ENCODE data around the gene AQP3.
"Not testable (repeated sequence)": the region's sequence is repeated elsewhere in the genome, so short reads cannot be mapped to it uniquely, and the experiment has no call there.

Gene AQP3

GRCh38 chr9:33442125-33442524 is 5.3 kb downstream of the AQP3 start:
- DNase-seq (ENCODE audit: low spot score), result no peak

GRCh38 chr9:33440609-33441008 is 6.8 kb downstream of the AQP3 start:
- DNase-seq (ENCODE audit: low spot score), result no peak

- no peak for DNase-seq (ENCODE audit: low spot score)
These were observed 7.2 kb downstream of the AQP3 start for GRCh38 chr9:33440204-33440603.

GRCh38 chr9:33439731-33440130 is 7.7 kb downstream of the AQP3 start:
- no peak for DNase-seq (ENCODE audit: low spot score)

- no peak for DNase-seq (ENCODE audit: low spot score)
These were observed 8.3 kb downstream of the AQP3 start for GRCh38 chr9:33438926-33439680.

GRCh38 chr9:33437898-33438297 is 9.5 kb downstream of the AQP3 start:
- DNase-seq (ENCODE audit: low spot score), result no peak

GRCh38 chr9:33437205-33437604 is 10.2 kb downstream of the AQP3 start:
- DNase-seq (ENCODE audit: low spot score), result no peak

- DNase-seq (ENCODE audit: low spot score), result no peak
These were observed 10.9 kb downstream of the AQP3 start for GRCh38 chr9:33436445-33436844.

GRCh38 chr9:33435821-33436277 is 11.5 kb downstream of the AQP3 start:
- no peak for DNase-seq (ENCODE audit: low spot score)

- DNase-seq (ENCODE audit: low spot score), result no peak
These were observed 12.9 kb downstream of the AQP3 start for GRCh38 chr9:33434317-33435105.

GRCh38 chr9:33433871-33434270 is 13.5 kb downstream of the AQP3 start:
- DNase-seq (ENCODE audit: low spot score), result no peak

- DNase-seq (ENCODE audit: low spot score), result peak; percentile 9
These were observed 16.0 kb downstream of the AQP3 start for GRCh38 chr9:33431420-33431819.

- DNase-seq (ENCODE audit: low spot score), result peak; percentile 14
These were observed 16.5 kb downstream of the AQP3 start for GRCh38 chr9:33430942-33431341.

GRCh38 chr9:33429256-33429985 is 18.0 kb downstream of the AQP3 start:
- no peak for DNase-seq (ENCODE audit: low spot score)

- no peak for DNase-seq (ENCODE audit: low spot score)
These were observed 20.5 kb downstream of the AQP3 start for GRCh38 chr9:33426843-33427293.

GRCh38 chr9:33425128-33425533 is 22.3 kb downstream of the AQP3 start:
- DNase-seq (ENCODE audit: low spot score), result no peak

- DNase-seq (ENCODE audit: low spot score), result not testable (repeated sequence)
These were observed 22.9 kb downstream of the AQP3 start for GRCh38 chr9:33424492-33424891.

- DNase-seq (ENCODE audit: low spot score), result not testable (repeated sequence)
These were observed 23.4 kb downstream of the AQP3 start for GRCh38 chr9:33424043-33424442.

- no peak for DNase-seq (ENCODE audit: low spot score)
These were observed 27.6 kb downstream of the AQP3 start for GRCh38 chr9:33419708-33420303.

- no peak for DNase-seq (ENCODE audit: low spot score)
These were observed 29.3 kb downstream of the AQP3 start for GRCh38 chr9:33418090-33418489.

GRCh38 chr9:33416996-33417395 is 30.4 kb downstream of the AQP3 start:
- DNase-seq (ENCODE audit: low spot score), result no peak

GRCh38 chr9:33415501-33416038 is 31.8 kb downstream of the AQP3 start:
- peak; percentile 46 for DNase-seq (ENCODE audit: low spot score)
